K562 (cell line): ENCODE measurements around the gene ARHGAP32. TPM values are rescaled to one million over a fixed set of nuclear protein-coding genes. Genes with fewer than 3 reads are reported as not detected.

Source experiments
- ATAC-seq: fragments of 200-7000 bp; cut with Tn5 transposase; 3 replicates; pipeline ENCODE4 v1.9.1; 2020; ENCODE audit warnings: moderate library complexity
- BruUV-seq: library from RNA; stranded (reverse); fragments of 400-500 nt; replicated peaks from 2 replicates; lab custom pipeline; 2021; lab: Mats Ljungman, UMichigan
- CTCF ChIA-PET: fragments of 300-600 bp; formaldehyde crosslinking; extraction: SDS; loops from one replicate; lab custom pipeline; 2021; ENCODE audit warnings: low intra/inter-chr PET ratio; lab: Yijun Ruan, JAX
- POLR2A ChIA-PET: fragments of 300-600, 350-650 bp; sonication (Branson Sonifier 250); formaldehyde crosslinking; extraction: SDS; loops from one replicate; lab custom pipeline; 2021; ENCODE audit warnings: antibody characterized with exemption, inconsistent platforms; lab: Yijun Ruan, JAX
- DNase-seq, 4 experiments: peaks; one replicate each; pipeline versions ENCODE4 v3.0.0 to v3.0.0-alpha.2; 2011 to 2018; ENCODE audit warnings: low spot score in 3 of 4, mixed read lengths in 3 of 4; ENCODE audit errors: extremely low read depth in 1 of 4
- FAIRE-seq: peaks from 2 replicates; lab custom pipeline; 2011; peaks lifted over from hg19 to GRCh38; lab: Jason Lieb, UNC
- H2AFZ ChIP-seq: 2 replicates; pipeline ENCODE4 v1.6.0; 2011; ENCODE audit warnings: low read depth, low read length, control low read depth, inconsistent platforms
- H3K27ac ChIP-seq: fragments of 200-600 bp; 3 replicates; pipeline ENCODE4 v1.8.0; 2011; ENCODE audit warnings: low read depth, mild to moderate bottlenecking, control low read depth, inconsistent platforms, low read length, moderate library complexity, mixed read lengths; ENCODE audit errors: extremely low read depth
- H3K27me3 ChIP-seq, 2 experiments: fragments of 300-600 bp in 1 of 2; 2 replicates in 1 of 2; 3 replicates in 1 of 2; pipeline versions ENCODE4 v1.6.0 to v1.8.0; 2011; ENCODE audit warnings: inconsistent platforms in 2 of 2, low read length in 2 of 2, mild to moderate bottlenecking in 1 of 2, mixed read lengths in 1 of 2, moderate library complexity in 1 of 2; ENCODE audit not compliant: control insufficient read depth in 2 of 2, insufficient read depth in 2 of 2
- H3K36me3 ChIP-seq: fragments of 300-600 bp; 3 replicates; pipeline ENCODE4 v1.8.0; 2011; ENCODE audit warnings: mild to moderate bottlenecking, low read length, inconsistent platforms; ENCODE audit not compliant: control insufficient read depth, insufficient read depth
- H3K4me1 ChIP-seq, 2 experiments: fragments of 200-600 bp in 1 of 2; replicated peaks in 1 of 2; 2 replicates in 1 of 2; 3 replicates in 1 of 2; pipeline versions ENCODE4 v1.5.1 to v1.8.0; 2011; ENCODE audit warnings: inconsistent platforms in 2 of 2, low read length in 2 of 2, mild to moderate bottlenecking in 1 of 2, mixed read lengths in 1 of 2, moderate library complexity in 1 of 2; ENCODE audit not compliant: control insufficient read depth in 2 of 2, insufficient read depth in 2 of 2
- H3K4me2 ChIP-seq: 2 replicates; pipeline ENCODE4 v1.6.1; 2011; ENCODE audit warnings: low read length, control low read depth, inconsistent platforms, mixed read lengths; ENCODE audit not compliant: insufficient read depth
- H3K4me3 ChIP-seq: fragments of 200-600 bp; sonication (generic), shearing (Covaris generic); 2 replicates; pipeline ENCODE4 v1.5.1; 2016; ENCODE audit warnings: control low read depth, inconsistent platforms
- H3K79me2 ChIP-seq: fragments of 200-600 bp; 3 replicates; pipeline ENCODE4 v1.8.0; 2011; ENCODE audit warnings: low read length, inconsistent platforms; ENCODE audit not compliant: control insufficient read depth, insufficient read depth
- H3K9ac ChIP-seq, 2 experiments: 2 replicates each; pipeline versions ENCODE4 v1.6.0 to v1.6.1; 2011; ENCODE audit warnings: low read depth in 2 of 2, low read length in 2 of 2, control low read depth in 1 of 2, inconsistent platforms in 1 of 2, mild to moderate bottlenecking in 1 of 2, mixed read lengths in 1 of 2; ENCODE audit not compliant: insufficient read depth in 1 of 2
- H3K9me1 ChIP-seq: one replicate; pipeline ENCODE4 v1.6.0; 2011; ENCODE audit warnings: inconsistent platforms, mild to moderate bottlenecking, low read length, moderate library complexity; ENCODE audit not compliant: control insufficient read depth, insufficient read depth
- H3K9me3 ChIP-seq: replicated peaks from 2 replicates; pipeline ENCODE4 v1.5.1; 2011; ENCODE audit warnings: low read depth, low read length, inconsistent platforms; ENCODE audit not compliant: control insufficient read depth, insufficient read depth
- H4K20me1 ChIP-seq: replicated peaks from 2 replicates; pipeline ENCODE4 v1.6.1; 2011; ENCODE audit warnings: low read length, inconsistent platforms, mixed read lengths; ENCODE audit not compliant: control insufficient read depth, insufficient read depth
- ATF6 ChIP-seq: sonication (generic); formaldehyde crosslinking; IDR thresholded peaks from 2 replicates; pipeline ENCODE4 v1.4.0; 2020; ENCODE audit warnings: mild to moderate bottlenecking, missing genetic modification reagents
- CHCHD3 ChIP-seq: fragments of 250-450 bp; sonication (Bioruptor Pico); IDR thresholded peaks from 2 replicates; pipeline ENCODE4 v2.1.2; 2022; ENCODE audit warnings: mild to moderate bottlenecking
- HMBOX1 ChIP-seq: sonication (generic); IDR thresholded peaks from 2 replicates; pipeline ENCODE4 v1.6.1; 2016
- MTA3 ChIP-seq: fragments of 450-650 bp; formaldehyde crosslinking; IDR thresholded peaks from 2 replicates; pipeline ENCODE4 v1.6.1; 2017; ENCODE audit warnings: mild to moderate bottlenecking, borderline replicate concordance
- MXD1 ChIP-seq: fragments of 250-450 bp; sonication (Bioruptor Pico); IDR thresholded peaks from 2 replicates; pipeline ENCODE4 v1.8.0; 2021; ENCODE audit warnings: borderline replicate concordance, mild to moderate bottlenecking, moderate library complexity; ENCODE audit not compliant: poor library complexity, severe bottlenecking
- PHF20 ChIP-seq: fragments of 450-650 bp; IDR thresholded peaks from 2 replicates; pipeline ENCODE4 v1.6.1; 2018; ENCODE audit not compliant: partially characterized antibody
- RBM22 ChIP-seq: fragments of 200-400 bp; formaldehyde crosslinking; IDR thresholded peaks from 2 replicates; pipeline ENCODE4 v1.6.1; 2018; ENCODE audit warnings: low read length, low read depth; ENCODE audit not compliant: poor library complexity, severe bottlenecking
- SNIP1 ChIP-seq: fragments of 450-650 bp; IDR thresholded peaks from 2 replicates; pipeline ENCODE4 v1.7.1; 2017; ENCODE audit warnings: low read depth, mild to moderate bottlenecking
- STAG1 ChIP-seq: sonication (generic); formaldehyde crosslinking; IDR thresholded peaks from 2 replicates; pipeline ENCODE4 v1.5.0; 2020; ENCODE audit warnings: missing genetic modification reagents, borderline replicate concordance
- TFAM ChIP-seq: fragments of 250-450 bp; sonication (Bioruptor Pico); conservative IDR thresholded peaks from 2 replicates; pipeline ENCODE4 v1.5.0; 2021; ENCODE audit warnings: mild to moderate bottlenecking, moderate library complexity
- ZFP1 ChIP-seq: fragments of 450-650 bp; formaldehyde crosslinking; IDR thresholded peaks from 2 replicates; pipeline ENCODE4 v1.4.0; 2020; ENCODE audit warnings: mild to moderate bottlenecking, mixed read lengths
- ZNF347 ChIP-seq: fragments of 450-650 bp; formaldehyde crosslinking; IDR thresholded peaks from 2 replicates; pipeline ENCODE4 v1.4.0; 2020; ENCODE audit warnings: low read depth, mild to moderate bottlenecking, moderate library complexity
- ZNF586 ChIP-seq: fragments of 450-650 bp; formaldehyde crosslinking; conservative IDR thresholded peaks from 2 replicates; pipeline ENCODE4 v1.4.0; 2020; ENCODE audit warnings: mild to moderate bottlenecking, moderate library complexity
- WGBS: fragments of 100-300 bp; shearing (Covaris generic); methylation state at CpG from one replicate; pipeline ENCODE4 v1.1.6; 2016; ENCODE audit warnings: low coverage, mixed read lengths; ENCODE audit not compliant: insufficient coverage; ENCODE audit errors: missing lambda C conversion rate; 5-methylcytosine and 5-hydroxymethylcytosine counted together
- in situ Hi-C: fragments of 300-500 bp; cut with MboI; formaldehyde crosslinking; loops from 4 replicates; pipeline ENCODE4 v1.15.0; 2018; ENCODE audit warnings: inconsistent platforms, mixed read lengths
- intact Hi-C: fragments of 100-400 bp; cut with micrococcal nuclease; formaldehyde crosslinking; loops from 2 replicates; pipeline ENCODE4 v1.14.2; 2022
- polyA plus RNA-seq, 8 experiments: library from polyadenylated mRNA; depleted of rRNA in 4 of 8; stranded (reverse) in 5 of 8; unstranded in 3 of 8; fragments of >200 nt; fragmentation: Nextera tagmentation in 2 of 8; fragmentation: Illumina TruSeq in 1 of 8; extraction: Ambion mirVana in 2 of 8; extraction: Trizol in 1 of 8; gene quantifications; 2 replicates each; pipeline versions ENCODE4 v1.2.1 to v1.2.3, GENCODE V29; 2011 to 2014; ENCODE audit warnings: inconsistent platforms in 1 of 8, missing spikeins in 1 of 8
- total RNA-seq, 7 experiments: library from RNA; depleted of rRNA in 6 of 7; stranded (reverse); fragments of >200 nt in 6 of 7; fragmentation: Illumina TruSeq in 2 of 7; extraction: Trizol in 2 of 7; gene quantifications; 2 replicates each; pipeline versions ENCODE4 v1.2.1 to v1.2.3, GENCODE V29; 2011 to 2021; ENCODE audit warnings: low replicate concordance in 1 of 7
- TF ChIP-seq, protein P1 (sequence below): fragments of 200-800 bp; sonication (Bioruptor generic); IDR thresholded peaks from 2 replicates; pipeline ENCODE4 v1.6.1; 2016; ENCODE audit warnings: missing genetic modification characterization, missing compliant biosample characterization

Gene ARHGAP32
- total and polyA plus RNA-seq, 9 of the 15 experiments (the other 6 are each of a cell fraction or from before 2014, with no cell fraction given), result 0.18 TPM; not detected in 8

DNA sequence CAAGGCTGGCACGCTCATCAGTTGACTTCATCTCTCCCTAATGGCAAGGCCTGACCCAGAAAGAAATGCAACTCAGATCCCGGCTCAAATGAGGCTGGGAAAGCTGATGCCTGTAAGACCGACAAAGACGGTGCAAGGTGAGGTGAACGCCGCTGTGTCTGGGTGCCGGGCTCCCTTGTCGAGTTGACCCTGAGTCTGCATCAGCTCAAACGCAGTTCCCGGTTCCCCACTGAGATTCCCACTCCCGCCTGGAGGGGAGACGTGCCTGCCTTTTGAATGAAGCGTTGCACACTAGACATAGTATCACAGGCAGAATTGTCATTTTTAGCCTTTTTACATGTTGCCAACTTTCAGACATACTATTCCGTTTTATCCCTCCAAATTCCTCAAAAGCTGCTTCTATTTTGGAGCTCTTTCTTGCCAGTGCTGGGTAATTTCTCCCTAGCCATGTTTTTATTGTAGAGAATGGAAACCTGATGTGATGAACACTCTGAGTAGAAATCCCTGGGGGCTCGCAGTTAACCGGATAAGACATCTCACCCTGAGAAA lies 248.6 kb downstream of the ARHGAP32 start:
- under 1% methylated on average over 16 of the region's 16 CpGs for WGBS
- intact Hi-C loops, result no loop called here
- H3K27me3 ChIP-seq, result peaks cover 4 to 37% of the 10 kb centered on the region in 2 experiments; a peak in 3 of 5 replicates
- no peak for TF ChIP-seq MTA3
- TF ChIP-seq TFAM (CRISPR knock-in tag), result no peak
- TF ChIP-seq ZNF586 (CRISPR knock-in tag), result no peak
- TF ChIP-seq MXD1 (CRISPR knock-in tag), result no peak
- no peak for TF ChIP-seq SNIP1
- no peak for TF ChIP-seq ATF6 (CRISPR knock-in tag)
- TF ChIP-seq, protein P1, sequence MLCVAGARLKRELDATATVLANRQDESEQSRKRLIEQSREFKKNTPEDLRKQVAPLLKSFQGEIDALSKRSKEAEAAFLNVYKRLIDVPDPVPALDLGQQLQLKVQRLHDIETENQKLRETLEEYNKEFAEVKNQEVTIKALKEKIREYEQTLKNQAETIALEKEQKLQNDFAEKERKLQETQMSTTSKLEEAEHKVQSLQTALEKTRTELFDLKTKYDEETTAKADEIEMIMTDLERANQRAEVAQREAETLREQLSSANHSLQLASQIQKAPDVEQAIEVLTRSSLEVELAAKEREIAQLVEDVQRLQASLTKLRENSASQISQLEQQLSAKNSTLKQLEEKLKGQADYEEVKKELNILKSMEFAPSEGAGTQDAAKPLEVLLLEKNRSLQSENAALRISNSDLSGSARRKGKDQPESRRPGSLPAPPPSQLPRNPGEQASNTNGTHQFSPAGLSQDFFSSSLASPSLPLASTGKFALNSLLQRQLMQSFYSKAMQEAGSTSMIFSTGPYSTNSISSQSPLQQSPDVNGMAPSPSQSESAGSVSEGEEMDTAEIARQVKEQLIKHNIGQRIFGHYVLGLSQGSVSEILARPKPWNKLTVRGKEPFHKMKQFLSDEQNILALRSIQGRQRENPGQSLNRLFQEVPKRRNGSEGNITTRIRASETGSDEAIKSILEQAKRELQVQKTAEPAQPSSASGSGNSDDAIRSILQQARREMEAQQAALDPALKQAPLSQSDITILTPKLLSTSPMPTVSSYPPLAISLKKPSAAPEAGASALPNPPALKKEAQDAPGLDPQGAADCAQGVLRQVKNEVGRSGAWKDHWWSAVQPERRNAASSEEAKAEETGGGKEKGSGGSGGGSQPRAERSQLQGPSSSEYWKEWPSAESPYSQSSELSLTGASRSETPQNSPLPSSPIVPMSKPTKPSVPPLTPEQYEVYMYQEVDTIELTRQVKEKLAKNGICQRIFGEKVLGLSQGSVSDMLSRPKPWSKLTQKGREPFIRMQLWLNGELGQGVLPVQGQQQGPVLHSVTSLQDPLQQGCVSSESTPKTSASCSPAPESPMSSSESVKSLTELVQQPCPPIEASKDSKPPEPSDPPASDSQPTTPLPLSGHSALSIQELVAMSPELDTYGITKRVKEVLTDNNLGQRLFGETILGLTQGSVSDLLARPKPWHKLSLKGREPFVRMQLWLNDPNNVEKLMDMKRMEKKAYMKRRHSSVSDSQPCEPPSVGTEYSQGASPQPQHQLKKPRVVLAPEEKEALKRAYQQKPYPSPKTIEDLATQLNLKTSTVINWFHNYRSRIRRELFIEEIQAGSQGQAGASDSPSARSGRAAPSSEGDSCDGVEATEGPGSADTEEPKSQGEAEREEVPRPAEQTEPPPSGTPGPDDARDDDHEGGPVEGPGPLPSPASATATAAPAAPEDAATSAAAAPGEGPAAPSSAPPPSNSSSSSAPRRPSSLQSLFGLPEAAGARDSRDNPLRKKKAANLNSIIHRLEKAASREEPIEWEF (CRISPR knock-in tag), result no peak
- TF ChIP-seq PHF20, result no peak
- TF ChIP-seq HMBOX1, result no peak
- no peak for TF ChIP-seq ZFP1 (CRISPR knock-in tag)
- TF ChIP-seq CHCHD3, result no peak
- TF ChIP-seq STAG1 (CRISPR knock-in tag), result no peak
- no peak for TF ChIP-seq ZNF347 (CRISPR knock-in tag)
- no peak for TF ChIP-seq RBM22

More for the DNA sequence above, 248.6 kb downstream of the ARHGAP32 start:
- H3K4me1 ChIP-seq, result no peaks in the 10 kb centered on the region
- H3K9me3 ChIP-seq, result no peaks in the 10 kb centered on the region
- no peak for FAIRE-seq
- H3K9ac ChIP-seq, result no peak overlapping the region
- no peaks in the 10 kb centered on the region for H3K9me1 ChIP-seq
- no peaks in the 10 kb centered on the region for H3K36me3 ChIP-seq
- no peak overlapping the region for H3K4me3 ChIP-seq
- ChIA-PET POLR2A (interaction anchor here (0.8 kb wide), 1 partner anchor 25 kb away, joined by 3 read pairs; no protein-coding TSS in a partner anchor), CTCF (no interaction called here)
- in situ Hi-C loops, result no loop called here
- H2AFZ ChIP-seq, result no peak overlapping the region
- no peaks in the 10 kb centered on the region for H4K20me1 ChIP-seq
- no TSS peak for BruUV-seq
- H3K79me2 ChIP-seq, result no peaks in the 10 kb centered on the region
- no peak overlapping the region for H3K27ac ChIP-seq
- no peak for ATAC-seq
- no peak overlapping the region for H3K4me2 ChIP-seq
- no peak for DNase-seq
